ENCODE measurements around the gene ZNF649.

DNA sequence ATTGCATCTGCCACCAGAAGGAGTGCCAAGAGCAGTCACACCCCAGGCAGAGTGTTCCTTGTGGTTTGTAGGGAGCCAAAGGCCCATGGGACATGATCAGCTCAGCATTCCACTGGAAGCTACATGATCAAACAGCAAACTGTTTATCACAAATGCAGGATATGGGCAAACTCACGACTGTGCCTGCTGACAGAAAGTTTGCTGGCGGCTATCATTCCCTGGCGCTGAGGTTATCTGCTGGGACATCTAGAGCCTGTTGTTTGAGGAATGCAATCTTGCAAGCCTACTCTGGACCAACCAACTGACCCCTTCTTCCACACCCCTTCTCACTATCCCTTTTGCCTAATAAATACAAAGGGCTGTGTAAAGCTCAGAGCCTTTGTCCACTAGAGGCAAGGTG, 14.8 kb upstream of the ZNF649 start:
- TF ChIP-seq POLR2A (IDR thresholded peaks at IDR 0.05) = no peak
- TF ChIP-seq, protein P1, sequence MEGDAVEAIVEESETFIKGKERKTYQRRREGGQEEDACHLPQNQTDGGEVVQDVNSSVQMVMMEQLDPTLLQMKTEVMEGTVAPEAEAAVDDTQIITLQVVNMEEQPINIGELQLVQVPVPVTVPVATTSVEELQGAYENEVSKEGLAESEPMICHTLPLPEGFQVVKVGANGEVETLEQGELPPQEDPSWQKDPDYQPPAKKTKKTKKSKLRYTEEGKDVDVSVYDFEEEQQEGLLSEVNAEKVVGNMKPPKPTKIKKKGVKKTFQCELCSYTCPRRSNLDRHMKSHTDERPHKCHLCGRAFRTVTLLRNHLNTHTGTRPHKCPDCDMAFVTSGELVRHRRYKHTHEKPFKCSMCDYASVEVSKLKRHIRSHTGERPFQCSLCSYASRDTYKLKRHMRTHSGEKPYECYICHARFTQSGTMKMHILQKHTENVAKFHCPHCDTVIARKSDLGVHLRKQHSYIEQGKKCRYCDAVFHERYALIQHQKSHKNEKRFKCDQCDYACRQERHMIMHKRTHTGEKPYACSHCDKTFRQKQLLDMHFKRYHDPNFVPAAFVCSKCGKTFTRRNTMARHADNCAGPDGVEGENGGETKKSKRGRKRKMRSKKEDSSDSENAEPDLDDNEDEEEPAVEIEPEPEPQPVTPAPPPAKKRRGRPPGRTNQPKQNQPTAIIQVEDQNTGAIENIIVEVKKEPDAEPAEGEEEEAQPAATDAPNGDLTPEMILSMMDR (IDR thresholded peaks at IDR 0.05) = no peak
- TF ChIP-seq POLR2AphosphoS5 (IDR thresholded peaks at IDR 0.05) = peak; percentile 41

Measured in prostate gland (tissue), 2 donors.